ENCODE measurements around the gene ENO2.
"Not testable (repeated sequence)": the region's sequence is repeated elsewhere in the genome, so short reads cannot be mapped to it uniquely, and the experiment has no call there.

The ENO2 gene

GRCh38 chr12:6887460-6887859, 26.9 kb upstream of the ENO2 start:
- no peak for DNase-seq

- no peak for DNase-seq
Observed at GRCh38 chr12:6888360-6888759, 26.0 kb upstream of the ENO2 start.

- DNase-seq: not testable (repeated sequence)
Observed at GRCh38 chr12:6888794-6889193, 25.6 kb upstream of the ENO2 start.

GRCh38 chr12:6889775-6890573, 24.4 kb upstream of the ENO2 start:
- DNase-seq: not testable (repeated sequence)

GRCh38 chr12:6890789-6891645, 23.4 kb upstream of the ENO2 start:
- DNase-seq: peak; percentile 94

GRCh38 chr12:6891646-6892001, 22.8 kb upstream of the ENO2 start:
- DNase-seq: no peak

GRCh38 chr12:6892683-6893082, 21.7 kb upstream of the ENO2 start:
- not testable (repeated sequence) for DNase-seq

- DNase-seq: no peak
Observed at GRCh38 chr12:6894321-6894720, 20.1 kb upstream of the ENO2 start.

- no peak for DNase-seq
Observed at GRCh38 chr12:6896846-6897435, 17.4 kb upstream of the ENO2 start.

GRCh38 chr12:6899427-6899826, 15.0 kb upstream of the ENO2 start:
- DNase-seq: no peak

- DNase-seq: peak; percentile 24
Observed at GRCh38 chr12:6899837-6900519, 14.4 kb upstream of the ENO2 start.

- DNase-seq: no peak
Observed at GRCh38 chr12:6902448-6902847, 11.9 kb upstream of the ENO2 start.

GRCh38 chr12:6903722-6904121, 10.7 kb upstream of the ENO2 start:
- DNase-seq: no peak

- DNase-seq: peak; percentile 97
Observed at GRCh38 chr12:6904280-6905276, 9.8 kb upstream of the ENO2 start, which contains the start of gene LRRC23. LRRC23 (plus strand) TSS chr12:6904822; CDS start chr12:6905634, 812 bp downstream.

GRCh38 chr12:6905414-6906040, 8.9 kb upstream of the ENO2 start:
- no peak for DNase-seq

- DNase-seq: not testable (repeated sequence)
Observed at GRCh38 chr12:6908141-6908540, 6.2 kb upstream of the ENO2 start.

GRCh38 chr12:6909421-6910145, 4.8 kb upstream of the ENO2 start:
- no peak for DNase-seq

GRCh38 chr12:6912164-6912935, 2.0 kb upstream of the ENO2 start:
- no peak for DNase-seq

- no peak for DNase-seq
Observed at GRCh38 chr12:6914947-6915788, 788 bp downstream of the ENO2 start.

Data from DMS79 treated with DMSO at 0.1 percent for 48 hours (cell line).